ENCODE results near the gene WNT9A. TPM values are rescaled to one million over a fixed set of nuclear protein-coding genes. Genes with fewer than 3 reads are reported as not detected.

The WNT9A gene
- total RNA-seq, 1 donor: 0.36 TPM

DNA sequence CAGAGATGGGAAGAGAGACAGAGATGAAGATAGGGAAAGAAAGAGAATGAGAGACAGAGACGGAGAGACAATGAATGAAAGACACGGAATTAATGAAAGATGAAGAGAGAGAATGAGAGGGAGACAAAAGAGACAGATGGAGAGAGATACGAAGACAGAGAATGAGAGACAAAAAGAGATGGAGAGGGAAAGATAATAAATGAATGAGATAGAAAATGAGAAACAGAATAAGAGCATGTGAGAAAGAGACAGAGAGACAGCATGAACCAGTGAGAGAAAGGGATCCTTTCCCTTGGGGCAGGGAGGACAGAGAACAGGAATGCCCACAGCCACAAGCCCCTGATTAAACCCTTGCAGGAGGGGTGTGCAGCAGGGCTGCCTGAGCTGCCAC is 5.3 kb upstream of the WNT9A start:
- H3K4me3 ChIP-seq (ENCODE audit: insufficient read depth, low read length): no peak overlapping the region
- peaks cover 39% of the 10 kb centered on the region for H3K27me3 ChIP-seq (ENCODE audit: insufficient read depth, low read length)
- TF ChIP-seq, protein P1, sequence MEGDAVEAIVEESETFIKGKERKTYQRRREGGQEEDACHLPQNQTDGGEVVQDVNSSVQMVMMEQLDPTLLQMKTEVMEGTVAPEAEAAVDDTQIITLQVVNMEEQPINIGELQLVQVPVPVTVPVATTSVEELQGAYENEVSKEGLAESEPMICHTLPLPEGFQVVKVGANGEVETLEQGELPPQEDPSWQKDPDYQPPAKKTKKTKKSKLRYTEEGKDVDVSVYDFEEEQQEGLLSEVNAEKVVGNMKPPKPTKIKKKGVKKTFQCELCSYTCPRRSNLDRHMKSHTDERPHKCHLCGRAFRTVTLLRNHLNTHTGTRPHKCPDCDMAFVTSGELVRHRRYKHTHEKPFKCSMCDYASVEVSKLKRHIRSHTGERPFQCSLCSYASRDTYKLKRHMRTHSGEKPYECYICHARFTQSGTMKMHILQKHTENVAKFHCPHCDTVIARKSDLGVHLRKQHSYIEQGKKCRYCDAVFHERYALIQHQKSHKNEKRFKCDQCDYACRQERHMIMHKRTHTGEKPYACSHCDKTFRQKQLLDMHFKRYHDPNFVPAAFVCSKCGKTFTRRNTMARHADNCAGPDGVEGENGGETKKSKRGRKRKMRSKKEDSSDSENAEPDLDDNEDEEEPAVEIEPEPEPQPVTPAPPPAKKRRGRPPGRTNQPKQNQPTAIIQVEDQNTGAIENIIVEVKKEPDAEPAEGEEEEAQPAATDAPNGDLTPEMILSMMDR (IDR thresholded peaks at IDR 0.05; ENCODE audit: extremely low read depth, low read depth, low read length): no peak
- H4K20me1 ChIP-seq (ENCODE audit: insufficient read depth, low read length): no peaks in the 10 kb centered on the region
- H3K36me3 ChIP-seq (ENCODE audit: insufficient read depth, low read length): no peaks in the 10 kb centered on the region
- peak; percentile 79 for DNase-seq (ENCODE audit: insufficient read length, low spot score, missing footprints)
- peak overlapping the region; percentile 56 for H3K4me2 ChIP-seq (ENCODE audit: insufficient read depth, low read length)
- no peak overlapping the region for H2AFZ ChIP-seq (ENCODE audit: low read length)
- no peaks in the 10 kb centered on the region for H3K79me2 ChIP-seq (ENCODE audit: insufficient read depth, low read length)
- peaks cover 2% of the 10 kb centered on the region for H3K9me3 ChIP-seq (ENCODE audit: low read depth, low read length)
- peaks cover 11% of the 10 kb centered on the region for H3K4me1 ChIP-seq (ENCODE audit: insufficient read depth, low read length)
- H3K27ac ChIP-seq (ENCODE audit: low read depth, low read length): no peak overlapping the region

- TF ChIP-seq, protein P1 (IDR thresholded peaks at IDR 0.05; ENCODE audit: extremely low read depth, low read depth, low read length): no peak
- Histone ChIP-seq H3K4me3 (ENCODE audit: insufficient read depth, low read length) (no peak overlapping the region), H3K9me3 (ENCODE audit: low read depth, low read length) (peaks cover 2% of the 10 kb centered on the region), H4K20me1 (ENCODE audit: insufficient read depth, low read length) (no peaks in the 10 kb centered on the region), H2AFZ (ENCODE audit: low read length) (no peak overlapping the region), H3K36me3 (ENCODE audit: insufficient read depth, low read length) (no peaks in the 10 kb centered on the region), H3K27me3 (ENCODE audit: insufficient read depth, low read length) (peaks cover 33% of the 10 kb centered on the region), H3K4me1 (ENCODE audit: insufficient read depth, low read length) (peaks cover 11% of the 10 kb centered on the region), H3K27ac (ENCODE audit: low read depth, low read length) (no peak overlapping the region), H3K79me2 (ENCODE audit: insufficient read depth, low read length) (no peaks in the 10 kb centered on the region), H3K4me2 (ENCODE audit: insufficient read depth, low read length) (no peak overlapping the region)
- DNase-seq (ENCODE audit: insufficient read length, low spot score, missing footprints): peak; percentile 66
Observed at GRCh38 chr1:227952374-227953021, 4.8 kb upstream of the WNT9A start.

DNA sequence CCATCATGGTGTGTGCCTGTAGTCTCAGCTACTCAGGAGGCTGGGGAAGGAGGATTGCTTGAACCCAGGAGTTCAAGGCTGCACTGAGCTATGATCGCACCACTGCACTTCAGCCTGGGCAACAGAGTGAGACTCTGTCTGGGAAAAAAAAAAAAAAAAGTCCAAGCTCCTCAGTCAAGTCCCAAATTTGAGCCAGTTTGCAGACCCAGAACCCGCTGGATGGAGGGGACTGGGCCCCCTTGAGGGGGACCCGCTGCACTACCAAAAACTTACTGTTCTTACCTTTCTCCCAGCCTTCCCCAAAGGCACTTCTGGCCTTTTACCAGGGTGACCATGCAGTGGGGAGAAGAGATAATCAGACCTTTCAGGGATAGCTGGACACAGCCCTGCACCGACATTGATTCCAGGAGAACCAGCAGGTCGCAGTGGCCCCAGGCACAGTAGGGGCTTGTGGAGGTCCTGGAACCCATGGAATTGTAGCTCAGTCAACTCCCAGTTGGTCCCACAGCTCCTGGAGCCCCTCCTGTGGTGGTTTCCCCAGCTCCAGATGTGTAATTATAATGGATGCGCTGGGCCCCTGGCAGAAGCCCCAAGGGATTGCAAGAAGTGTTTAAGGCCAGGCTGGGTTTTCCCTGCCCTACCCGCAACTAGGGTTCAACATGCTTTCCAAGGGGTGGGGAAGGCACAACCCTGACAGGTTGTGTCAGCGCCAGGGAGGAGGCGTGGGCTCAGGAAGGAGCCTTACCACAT is 4.1 kb upstream of the WNT9A start:
- Histone ChIP-seq H3K36me3 (ENCODE audit: insufficient read depth, low read length) (no peaks in the 10 kb centered on the region), H3K4me1 (ENCODE audit: insufficient read depth, low read length) (peaks cover 17% of the 10 kb centered on the region), H2AFZ (ENCODE audit: low read length) (no peak overlapping the region), H3K79me2 (ENCODE audit: insufficient read depth, low read length) (no peaks in the 10 kb centered on the region), H4K20me1 (ENCODE audit: insufficient read depth, low read length) (no peaks in the 10 kb centered on the region), H3K9me3 (ENCODE audit: low read depth, low read length) (peaks cover 2% of the 10 kb centered on the region), H3K4me3 (ENCODE audit: insufficient read depth, low read length) (no peak overlapping the region), H3K27ac (ENCODE audit: low read depth, low read length) (no peak overlapping the region), H3K4me2 (ENCODE audit: insufficient read depth, low read length) (no peak overlapping the region), H3K27me3 (ENCODE audit: insufficient read depth, low read length) (peaks cover 37% of the 10 kb centered on the region)
- DNase-seq (ENCODE audit: insufficient read length, low spot score, missing footprints): peak; percentile 74
- TF ChIP-seq, protein P1 (IDR thresholded peaks at IDR 0.05; ENCODE audit: extremely low read depth, low read depth, low read length): no peak

- Histone ChIP-seq H3K4me1 (ENCODE audit: insufficient read depth, low read length) (peaks cover 18% of the 10 kb centered on the region), H4K20me1 (ENCODE audit: insufficient read depth, low read length) (no peaks in the 10 kb centered on the region), H3K27ac (ENCODE audit: low read depth, low read length) (no peak overlapping the region), H3K9me3 (ENCODE audit: low read depth, low read length) (peaks cover 2% of the 10 kb centered on the region), H2AFZ (ENCODE audit: low read length) (no peak overlapping the region), H3K79me2 (ENCODE audit: insufficient read depth, low read length) (no peaks in the 10 kb centered on the region), H3K27me3 (ENCODE audit: insufficient read depth, low read length) (peaks cover 34% of the 10 kb centered on the region), H3K36me3 (ENCODE audit: insufficient read depth, low read length) (no peaks in the 10 kb centered on the region), H3K4me2 (ENCODE audit: insufficient read depth, low read length) (no peak overlapping the region), H3K4me3 (ENCODE audit: insufficient read depth, low read length) (no peak overlapping the region)
- peak; percentile 53 for DNase-seq (ENCODE audit: insufficient read length, low spot score, missing footprints)
- TF ChIP-seq, protein P1 (IDR thresholded peaks at IDR 0.05; ENCODE audit: extremely low read depth, low read depth, low read length): no peak
Observed at GRCh38 chr1:227950735-227951346, 3.1 kb upstream of the WNT9A start.
